ENCODE results near the gene ZFYVE26. TPM values are rescaled to one million over a fixed set of nuclear protein-coding genes. Genes with fewer than 3 reads are reported as not detected.

Gene ZFYVE26
- total RNA-seq, 1 donor from 2014 or later = 40.7 TPM

GRCh38 chr14:67815573-67816225, 691 bp downstream of the ZFYVE26 start:
- no peaks in the 10 kb centered on the region for H3K27me3 Mint-ChIP-seq
- TF ChIP-seq CTCF (IDR thresholded peaks at IDR 0.05) = no peak
- POLR2A ChIA-PET = interaction anchor here (1.0 to 1.4 kb wide), 4 partner anchors 22 to 977 kb away, joined by 3 to 6 read pairs (median 4); partner anchors contain the start of genes ATP6V1D, PIGH and ZFP36L1
- CTCF ChIA-PET = no interaction called here
- peak overlapping the region; percentile 95 for H3K27ac Mint-ChIP-seq
- intact Hi-C loops (cut with micrococcal nuclease) = loop anchor here (1.0 to 5.0 kb wide), 5 partner anchors 120 to 979 kb away; partner anchors contain the start of genes PIGH, RDH11, TMEM229B and VTI1B
- DNase-seq (no peak), ATAC-seq (ENCODE audit: low read depth) (no peak)
- H3K9me3 Mint-ChIP-seq = peaks cover 2% of the 10 kb centered on the region
- H3K36me3 Mint-ChIP-seq (ENCODE audit: low read depth) = peaks cover 43% of the 10 kb centered on the region
- H3K4me3 Mint-ChIP-seq = peak overlapping the region; percentile 94
- H3K4me1 Mint-ChIP-seq = peaks cover 59% of the 10 kb centered on the region

- no peak for TF ChIP-seq CTCF (IDR thresholded peaks at IDR 0.05)
- DNase-seq = no peak
- Mint-ChIP-seq H3K4me3 (peak overlapping the region; percentile 94), H3K27ac (peak overlapping the region; percentile 16), H3K27me3 (no peaks in the 10 kb centered on the region), H3K4me1 (peaks cover 50% of the 10 kb centered on the region), H3K9me3 (peaks cover 2% of the 10 kb centered on the region), H3K36me3 (ENCODE audit: low read depth) (peaks cover 48% of the 10 kb centered on the region)
- intact Hi-C loops (cut with micrococcal nuclease) = loop anchor here (5.0 kb wide), 1 partner anchor 213 kb away; the partner anchor contains the start of gene PIGH
- ChIA-PET CTCF (no interaction called here), POLR2A (no interaction called here)
- no peak for ATAC-seq (ENCODE audit: low read depth)
Observed at GRCh38 chr14:67814821-67815220, 1.6 kb downstream of the ZFYVE26 start.

- ATAC-seq (ENCODE audit: low read depth) (no peak), DNase-seq (no peak)
- ChIA-PET CTCF (no interaction called here), POLR2A (interaction anchor here (0.5 kb wide), 1 partner anchor 19 kb away, joined by 3 read pairs; no protein-coding TSS in a partner anchor)
- intact Hi-C loops (cut with micrococcal nuclease) = no loop called here
- no peaks in the 10 kb centered on the region for H3K27me3 Mint-ChIP-seq
- no peaks in the 10 kb centered on the region for H3K9me3 Mint-ChIP-seq
- no peak for TF ChIP-seq CTCF (IDR thresholded peaks at IDR 0.05)
- H3K36me3 Mint-ChIP-seq (ENCODE audit: low read depth) = peaks cover 86% of the 10 kb centered on the region
- H3K4me1 Mint-ChIP-seq = peaks cover 3% of the 10 kb centered on the region
- no peak overlapping the region for H3K4me3 Mint-ChIP-seq
- H3K27ac Mint-ChIP-seq = no peak overlapping the region
Observed at GRCh38 chr14:67806246-67806645, 10.1 kb downstream of the ZFYVE26 start.

- H3K9me3 Mint-ChIP-seq = no peaks in the 10 kb centered on the region
- TF ChIP-seq CTCF (IDR thresholded peaks at IDR 0.05) = no peak
- peaks cover 82% of the 10 kb centered on the region for H3K36me3 Mint-ChIP-seq (ENCODE audit: low read depth)
- no peak for ATAC-seq (ENCODE audit: low read depth)
- no peaks in the 10 kb centered on the region for H3K4me1 Mint-ChIP-seq
- intact Hi-C loops (cut with micrococcal nuclease) = no loop called here
- no peak overlapping the region for H3K27ac Mint-ChIP-seq
- ChIA-PET CTCF (no interaction called here), POLR2A (no interaction called here)
- DNase-seq = no peak
- no peaks in the 10 kb centered on the region for H3K27me3 Mint-ChIP-seq
- no peak overlapping the region for H3K4me3 Mint-ChIP-seq
Observed at GRCh38 chr14:67800743-67801142, 15.6 kb downstream of the ZFYVE26 start.

- no peaks in the 10 kb centered on the region for H3K4me1 Mint-ChIP-seq
- H3K9me3 Mint-ChIP-seq = no peaks in the 10 kb centered on the region
- POLR2A ChIA-PET = no interaction called here
Observed at GRCh38 chr14:67798731-67799130, 17.7 kb downstream of the ZFYVE26 start.

More at GRCh38 chr14:67798731-67799130, 17.7 kb downstream of the ZFYVE26 start:
- intact Hi-C loops (cut with micrococcal nuclease) = no loop called here
- ATAC-seq (ENCODE audit: low read depth) (no peak), DNase-seq (no peak)
- TF ChIP-seq CTCF (IDR thresholded peaks at IDR 0.05) = no peak
- H3K27me3 Mint-ChIP-seq = no peaks in the 10 kb centered on the region
- CTCF ChIA-PET = no interaction called here
- no peak overlapping the region for H3K4me3 Mint-ChIP-seq
- H3K27ac Mint-ChIP-seq = no peak overlapping the region
- peaks cover 80% of the 10 kb centered on the region for H3K36me3 Mint-ChIP-seq (ENCODE audit: low read depth)
